Astrocyte of the cerebellum (primary cell): ENCODE results near the gene OSBPL10.

Experiments used
- DNase-seq: peaks from one replicate; pipeline ENCODE4 v3.0.0-alpha.2; 2011; ENCODE audit warnings: low read depth
- H3K4me3 ChIP-seq: 2 replicates; pipeline ENCODE4 v1.5.1; 2011; ENCODE audit warnings: mild to moderate bottlenecking, low read depth, low read length, moderate library complexity
- in situ Hi-C: cut with HindIII; loops from 2 replicates; pipeline ENCODE4 v1.10.0; 2017; ENCODE audit warnings: low sequenced_read_pairs
- TF ChIP-seq, protein P1 (sequence below): IDR thresholded peaks from 2 replicates; pipeline ENCODE4 v1.5.1; 2012; ENCODE audit warnings: low read length, low read depth, moderate library complexity, mild to moderate bottlenecking; ENCODE audit errors: missing control alignments

The OSBPL10 gene

DNA sequence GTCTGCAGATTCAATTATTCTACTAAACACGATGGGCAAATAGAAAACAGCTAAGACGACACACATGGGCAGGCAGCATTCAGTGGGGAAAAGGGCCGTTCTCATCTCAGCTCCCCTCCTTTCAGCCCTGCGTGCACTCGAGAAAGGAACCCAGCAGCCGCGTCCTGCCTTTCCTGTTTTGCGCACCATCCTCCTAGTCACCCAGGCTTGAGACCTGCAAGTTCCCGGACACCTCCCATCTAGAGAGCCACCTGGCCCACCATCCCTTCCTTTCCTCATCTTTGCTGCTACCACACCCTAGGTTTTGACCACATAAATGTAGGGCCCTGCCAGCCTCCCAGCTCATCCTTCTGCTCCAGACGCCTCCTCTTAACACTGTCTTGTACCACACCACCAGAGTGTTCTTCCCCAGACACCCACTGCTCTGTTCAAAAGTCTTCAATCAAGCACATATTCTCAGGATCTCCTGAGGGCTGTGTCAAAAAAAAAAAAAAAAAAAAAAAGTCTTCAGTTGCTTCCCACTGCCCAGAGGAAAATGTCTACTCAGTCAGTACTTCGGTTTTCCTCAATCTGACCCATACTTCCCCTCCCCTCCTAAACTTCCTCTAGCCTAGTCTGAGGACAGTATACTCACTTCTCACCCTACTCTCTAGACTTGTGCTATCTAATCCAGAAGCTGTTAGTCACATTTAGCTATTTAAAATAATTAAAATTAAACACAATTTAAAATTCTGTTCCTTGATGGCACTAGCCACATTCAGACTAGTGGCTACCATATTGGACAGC lies 266.4 kb downstream of the OSBPL10 start:
- TF ChIP-seq, protein P1, sequence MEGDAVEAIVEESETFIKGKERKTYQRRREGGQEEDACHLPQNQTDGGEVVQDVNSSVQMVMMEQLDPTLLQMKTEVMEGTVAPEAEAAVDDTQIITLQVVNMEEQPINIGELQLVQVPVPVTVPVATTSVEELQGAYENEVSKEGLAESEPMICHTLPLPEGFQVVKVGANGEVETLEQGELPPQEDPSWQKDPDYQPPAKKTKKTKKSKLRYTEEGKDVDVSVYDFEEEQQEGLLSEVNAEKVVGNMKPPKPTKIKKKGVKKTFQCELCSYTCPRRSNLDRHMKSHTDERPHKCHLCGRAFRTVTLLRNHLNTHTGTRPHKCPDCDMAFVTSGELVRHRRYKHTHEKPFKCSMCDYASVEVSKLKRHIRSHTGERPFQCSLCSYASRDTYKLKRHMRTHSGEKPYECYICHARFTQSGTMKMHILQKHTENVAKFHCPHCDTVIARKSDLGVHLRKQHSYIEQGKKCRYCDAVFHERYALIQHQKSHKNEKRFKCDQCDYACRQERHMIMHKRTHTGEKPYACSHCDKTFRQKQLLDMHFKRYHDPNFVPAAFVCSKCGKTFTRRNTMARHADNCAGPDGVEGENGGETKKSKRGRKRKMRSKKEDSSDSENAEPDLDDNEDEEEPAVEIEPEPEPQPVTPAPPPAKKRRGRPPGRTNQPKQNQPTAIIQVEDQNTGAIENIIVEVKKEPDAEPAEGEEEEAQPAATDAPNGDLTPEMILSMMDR: no peak
- DNase-seq: no peak
- in situ Hi-C loops: no loop called here
- H3K4me3 ChIP-seq: no peak overlapping the region

DNA sequence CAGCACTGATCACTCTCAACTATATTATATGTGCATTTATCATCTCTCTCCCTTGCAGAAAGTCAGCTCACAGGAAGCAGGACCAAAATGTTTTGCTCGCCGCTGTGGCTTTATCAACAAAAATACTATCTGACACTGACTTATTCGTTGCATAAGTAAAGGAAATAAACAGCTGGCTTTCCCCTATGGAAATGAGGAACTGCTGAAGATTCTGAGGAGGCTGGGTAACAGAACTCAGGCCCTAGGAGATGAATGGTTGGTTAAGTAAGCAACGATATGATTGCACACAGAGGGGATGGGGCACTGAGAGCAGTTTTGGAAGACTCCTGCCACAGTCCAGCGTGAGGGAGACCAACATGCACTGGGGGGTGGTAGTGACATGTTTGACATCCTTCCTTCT lies 267.2 kb downstream of the OSBPL10 start:
- no peak for DNase-seq
- TF ChIP-seq, protein P1: no peak
- H3K4me3 ChIP-seq: no peak overlapping the region
- in situ Hi-C loops: no loop called here

DNA sequence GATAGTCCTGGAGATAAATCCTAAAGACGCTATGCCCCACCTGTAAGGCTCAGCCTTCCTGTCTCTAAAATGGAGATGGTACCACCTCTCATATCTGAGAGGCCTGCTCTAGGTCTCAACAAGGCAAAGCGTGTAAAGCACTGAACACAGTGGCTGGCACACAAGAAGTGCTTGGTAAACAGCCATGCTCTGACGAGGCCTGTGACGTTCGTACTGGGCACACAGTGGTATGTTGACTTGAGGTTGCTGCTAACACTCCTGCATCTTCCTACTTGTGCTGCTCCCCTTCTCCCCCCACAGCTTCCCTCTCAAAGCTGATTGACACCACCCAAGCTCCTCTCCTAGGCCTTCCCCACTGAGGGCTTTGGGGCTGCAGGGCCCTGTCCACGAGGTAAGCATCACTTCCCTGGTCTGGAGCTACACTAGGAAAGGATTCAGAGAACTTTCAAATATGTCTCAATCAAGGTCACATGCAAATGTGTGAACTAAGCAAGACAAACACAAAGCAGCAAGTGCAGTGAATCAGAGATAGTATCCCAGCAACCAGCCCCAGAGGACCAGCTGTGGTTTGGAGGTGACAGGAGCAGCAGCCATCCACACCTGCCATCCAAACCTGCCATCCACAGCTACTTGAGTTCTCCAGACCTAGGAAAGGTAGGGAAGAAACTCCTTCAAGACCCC lies 270.8 kb downstream of the OSBPL10 start:
- DNase-seq: no peak
- H3K4me3 ChIP-seq: no peak overlapping the region
- in situ Hi-C loops: no loop called here
- TF ChIP-seq, protein P1: no peak

DNA sequence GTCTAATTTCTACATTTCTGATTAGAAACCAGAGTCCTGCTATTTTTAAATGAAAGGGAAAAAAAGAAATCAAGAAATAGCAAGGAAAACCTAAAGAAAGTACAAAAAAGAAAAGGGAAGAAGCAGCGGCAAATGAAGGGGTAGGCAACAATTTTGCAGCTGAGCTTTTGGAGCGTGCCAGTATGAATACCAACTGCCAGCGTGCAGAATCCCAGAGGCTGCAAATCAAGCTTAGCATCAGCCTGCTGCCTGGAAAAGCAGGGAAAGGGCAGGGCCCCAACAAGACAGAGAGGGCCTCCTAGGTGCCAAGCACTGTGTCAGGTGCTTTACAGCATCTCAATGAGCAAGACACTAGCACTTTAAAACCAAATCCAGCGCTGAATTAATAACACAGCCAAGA lies 271.5 kb downstream of the OSBPL10 start:
- H3K4me3 ChIP-seq: no peak overlapping the region
- TF ChIP-seq, protein P1: no peak
- in situ Hi-C loops: no loop called here
- no peak for DNase-seq

DNA sequence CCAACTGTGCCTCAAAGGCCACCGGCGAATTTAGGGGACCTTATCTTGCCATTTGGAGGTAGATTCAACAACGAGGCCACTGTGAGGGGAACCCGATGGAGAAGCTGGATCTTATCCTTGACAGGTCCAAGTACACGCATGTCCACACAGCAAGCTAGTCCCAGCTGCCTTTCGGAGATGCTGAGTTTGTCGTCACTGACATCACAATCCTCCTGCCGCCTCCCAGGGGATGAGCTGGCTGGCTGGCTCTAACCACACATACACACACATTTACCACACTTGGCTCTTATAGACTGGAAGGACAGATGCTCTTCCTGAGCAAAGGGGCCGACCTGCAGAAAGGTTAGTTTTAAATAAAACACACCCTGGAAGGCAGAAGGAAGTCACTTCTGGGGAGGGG lies 272.1 kb downstream of the OSBPL10 start:
- in situ Hi-C loops: no loop called here
- H3K4me3 ChIP-seq: no peak overlapping the region
- no peak for DNase-seq
- TF ChIP-seq, protein P1: no peak

DNA sequence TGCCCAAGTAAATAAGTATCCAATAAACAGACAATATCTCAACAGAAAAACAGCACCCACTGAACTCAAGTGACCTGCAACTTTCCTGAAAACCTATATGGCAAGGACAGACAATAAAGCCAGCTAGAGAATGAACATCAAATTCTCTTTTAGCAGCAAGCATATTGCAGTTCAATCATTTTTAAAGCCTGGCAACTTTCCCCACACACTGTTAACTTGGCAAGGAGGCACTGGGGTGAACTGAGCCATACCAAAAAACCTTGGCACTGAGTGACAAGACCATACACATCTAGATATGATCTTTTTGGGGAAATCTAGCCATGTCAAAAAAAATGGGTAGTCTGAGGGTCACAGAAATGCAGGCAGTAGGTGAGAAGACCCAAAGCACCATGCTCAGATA lies 273.8 kb downstream of the OSBPL10 start:
- TF ChIP-seq, protein P1: no peak
- in situ Hi-C loops: no loop called here
- no peak for DNase-seq
- no peak overlapping the region for H3K4me3 ChIP-seq
